Measurements from ENCODE around the gene NKPD1. TPM values are rescaled to one million over a fixed set of nuclear protein-coding genes. Genes with fewer than 3 reads are reported as not detected.

NKPD1 gene
- total RNA-seq, 3 donors from 2014 or later (not counting 1 experiment from before 2014, with no cell fraction given), result 0.55 to 1.00 (median 0.66) TPM

DNA sequence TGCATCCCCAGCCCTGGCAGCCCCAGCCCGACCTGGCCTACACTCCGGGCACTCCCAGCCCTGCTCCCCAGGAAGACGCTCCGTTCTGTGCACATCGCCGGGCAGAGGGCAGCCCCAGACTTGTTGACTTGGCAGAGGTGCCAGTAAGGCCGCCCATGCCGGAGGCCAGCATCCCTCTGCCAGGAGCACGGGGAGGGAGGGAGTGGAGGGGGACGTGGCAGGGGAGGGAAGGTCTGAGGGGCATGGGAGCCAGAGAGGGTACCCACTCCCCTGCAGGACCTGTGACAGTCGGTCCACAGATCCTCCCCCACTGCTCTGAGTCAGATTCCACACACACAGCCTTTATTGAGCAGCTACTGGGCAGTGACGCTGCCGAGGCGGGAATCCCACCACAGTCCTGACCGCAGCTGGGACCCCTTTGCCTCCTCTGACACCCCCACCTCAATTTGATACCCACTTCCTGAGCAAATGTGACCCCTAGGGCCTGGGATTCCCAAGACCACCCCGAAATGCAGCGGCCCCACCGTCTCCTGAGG is 1.9 kb upstream of the NKPD1 start:
- no peaks in the 10 kb centered on the region for H3K9me3 Mint-ChIP-seq
- no peak for ATAC-seq
- H3K36me3 ChIP-seq (ENCODE audit: control insufficient read depth, insufficient read depth, low read length), result no peaks in the 10 kb centered on the region
- TF ChIP-seq, protein P1, sequence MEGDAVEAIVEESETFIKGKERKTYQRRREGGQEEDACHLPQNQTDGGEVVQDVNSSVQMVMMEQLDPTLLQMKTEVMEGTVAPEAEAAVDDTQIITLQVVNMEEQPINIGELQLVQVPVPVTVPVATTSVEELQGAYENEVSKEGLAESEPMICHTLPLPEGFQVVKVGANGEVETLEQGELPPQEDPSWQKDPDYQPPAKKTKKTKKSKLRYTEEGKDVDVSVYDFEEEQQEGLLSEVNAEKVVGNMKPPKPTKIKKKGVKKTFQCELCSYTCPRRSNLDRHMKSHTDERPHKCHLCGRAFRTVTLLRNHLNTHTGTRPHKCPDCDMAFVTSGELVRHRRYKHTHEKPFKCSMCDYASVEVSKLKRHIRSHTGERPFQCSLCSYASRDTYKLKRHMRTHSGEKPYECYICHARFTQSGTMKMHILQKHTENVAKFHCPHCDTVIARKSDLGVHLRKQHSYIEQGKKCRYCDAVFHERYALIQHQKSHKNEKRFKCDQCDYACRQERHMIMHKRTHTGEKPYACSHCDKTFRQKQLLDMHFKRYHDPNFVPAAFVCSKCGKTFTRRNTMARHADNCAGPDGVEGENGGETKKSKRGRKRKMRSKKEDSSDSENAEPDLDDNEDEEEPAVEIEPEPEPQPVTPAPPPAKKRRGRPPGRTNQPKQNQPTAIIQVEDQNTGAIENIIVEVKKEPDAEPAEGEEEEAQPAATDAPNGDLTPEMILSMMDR (IDR thresholded peaks at IDR 0.05), result no peak
- 95% methylated on average over 17 of the region's 18 CpGs for WGBS (ENCODE audit: insufficient coverage)
- no peaks in the 10 kb centered on the region for H3K9me3 ChIP-seq (ENCODE audit: control insufficient read depth, insufficient read depth, low read length)
- H3K4me1 ChIP-seq (ENCODE audit: control insufficient read depth, insufficient read depth, low read length), result peaks cover 16% of the 10 kb centered on the region
- intact Hi-C loops (cut with micrococcal nuclease), result no loop called here
- no peak overlapping the region for H3K27ac ChIP-seq (ENCODE audit: low read length)
- no peaks in the 10 kb centered on the region for H3K27me3 ChIP-seq (ENCODE audit: control insufficient read depth, insufficient read depth, low read length)
- H3K4me1 Mint-ChIP-seq, result peaks cover 0 to 13% of the 10 kb centered on the region in 2 donors
- H3K4me3 ChIP-seq (ENCODE audit: low read length), result no peak overlapping the region
- no peaks in the 10 kb centered on the region for H3K36me3 Mint-ChIP-seq
- no peak overlapping the region for H3K4me3 Mint-ChIP-seq
- H3K27me3 Mint-ChIP-seq (ENCODE audit: low read depth in 2 of 2), result peaks cover 0 to 19% of the 10 kb centered on the region in 2 donors
- H3K27ac Mint-ChIP-seq, result no peak overlapping the region
- DNase-seq, result no peak

DNA sequence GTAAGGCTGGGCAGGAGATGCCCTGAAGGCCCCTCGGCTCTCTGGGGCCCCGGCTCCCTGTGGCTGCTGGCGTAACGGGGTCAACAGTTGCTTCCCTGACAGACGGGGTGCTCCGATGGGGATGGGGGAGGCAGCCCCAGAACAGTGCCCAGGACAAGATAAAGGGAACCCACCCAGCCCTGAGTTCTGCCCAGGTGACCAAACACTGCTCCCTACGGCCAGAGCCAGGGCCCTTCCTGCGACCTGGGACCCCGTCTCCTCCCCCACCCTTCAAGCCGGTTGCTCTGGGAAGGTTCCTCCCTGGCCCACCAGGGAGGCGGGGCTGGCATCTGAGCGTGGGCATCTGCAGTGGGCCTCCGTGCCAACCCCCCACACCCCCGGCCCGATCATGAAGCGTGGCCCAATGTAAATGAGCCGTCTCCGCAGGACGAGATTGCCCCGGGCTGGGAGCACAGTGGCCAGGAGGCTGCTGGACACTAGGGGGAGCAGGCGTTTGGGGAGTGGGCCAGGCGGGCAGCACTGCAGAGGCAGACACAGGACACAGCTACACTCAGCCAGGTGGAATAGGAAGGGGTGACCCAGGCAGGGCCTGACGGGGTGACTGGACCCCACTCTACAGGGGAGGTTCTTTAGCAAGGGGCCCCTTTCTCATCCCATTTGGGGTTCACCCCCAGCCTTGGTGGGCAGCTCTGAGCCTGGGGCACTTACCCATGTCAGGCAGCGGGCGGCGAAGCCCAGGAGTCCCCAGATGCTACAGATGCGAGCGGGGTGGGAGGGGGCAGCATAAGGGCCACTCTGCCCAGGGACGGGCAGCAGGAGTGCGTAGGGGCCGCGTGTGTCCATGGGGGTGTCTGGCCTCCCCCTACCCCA is 1.2 kb upstream of the NKPD1 start:
- DNase-seq (no peak), ATAC-seq (no peak)
- Histone ChIP-seq H3K4me1 (ENCODE audit: control insufficient read depth, insufficient read depth, low read length) (peaks cover 16% of the 10 kb centered on the region), H3K9me3 (ENCODE audit: control insufficient read depth, insufficient read depth, low read length) (no peaks in the 10 kb centered on the region), H3K36me3 (ENCODE audit: control insufficient read depth, insufficient read depth, low read length) (no peaks in the 10 kb centered on the region), H3K27ac (ENCODE audit: low read length) (no peak overlapping the region), H3K4me3 (ENCODE audit: low read length) (no peak overlapping the region), H3K27me3 (ENCODE audit: control insufficient read depth, insufficient read depth, low read length) (no peaks in the 10 kb centered on the region)
- Mint-ChIP-seq H3K4me3 (no peak overlapping the region), H3K27ac (no peak overlapping the region), H3K9me3 (no peaks in the 10 kb centered on the region), H3K36me3 (no peaks in the 10 kb centered on the region), H3K27me3 (ENCODE audit: low read depth in 2 of 2) (peaks cover 4 to 22% of the 10 kb centered on the region in 2 donors), H3K4me1 (peaks cover 0 to 13% of the 10 kb centered on the region in 2 donors)
- WGBS (ENCODE audit: insufficient coverage), result 83% methylated on average over 32 of the region's 32 CpGs
- intact Hi-C loops (cut with micrococcal nuclease), result no loop called here
- TF ChIP-seq, protein P1 (IDR thresholded peaks at IDR 0.05), result no peak

DNA sequence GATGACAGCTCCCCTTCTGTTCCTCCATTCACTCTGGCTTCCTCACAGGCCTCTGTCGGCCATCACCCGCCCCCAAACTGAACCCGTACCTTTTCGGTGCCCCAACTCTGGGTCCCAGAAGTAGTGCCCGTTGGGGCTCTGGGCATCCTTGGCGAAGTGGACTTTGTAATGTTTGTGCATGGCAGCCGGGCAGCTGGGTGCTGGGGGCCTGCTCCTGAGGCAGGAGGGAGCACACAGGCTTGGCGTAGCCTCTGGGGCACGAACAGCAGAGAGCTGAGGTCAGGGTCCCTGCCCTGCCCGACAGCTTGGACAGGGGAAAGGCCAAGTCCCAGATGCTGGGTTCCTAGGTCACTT is 834 bp downstream of the NKPD1 start:
- H3K27ac Mint-ChIP-seq, result no peak overlapping the region
- no peaks in the 10 kb centered on the region for H3K9me3 ChIP-seq (ENCODE audit: control insufficient read depth, insufficient read depth, low read length)
- TF ChIP-seq, protein P1 (IDR thresholded peaks at IDR 0.05), result no peak
- 89% methylated on average over 10 of the region's 10 CpGs for WGBS (ENCODE audit: insufficient coverage)
- no peak overlapping the region for H3K4me3 ChIP-seq (ENCODE audit: low read length)
- H3K36me3 Mint-ChIP-seq, result no peaks in the 10 kb centered on the region
- H3K4me3 Mint-ChIP-seq, result no peak overlapping the region
- H3K9me3 Mint-ChIP-seq, result no peaks in the 10 kb centered on the region
- no peaks in the 10 kb centered on the region for H3K36me3 ChIP-seq (ENCODE audit: control insufficient read depth, insufficient read depth, low read length)
- no peaks in the 10 kb centered on the region for H3K27me3 ChIP-seq (ENCODE audit: control insufficient read depth, insufficient read depth, low read length)
- H3K27me3 Mint-ChIP-seq (ENCODE audit: low read depth in 2 of 2), result peaks cover 5 to 26% of the 10 kb centered on the region in 2 donors
- no peak overlapping the region for H3K27ac ChIP-seq (ENCODE audit: low read length)
- H3K4me1 ChIP-seq (ENCODE audit: control insufficient read depth, insufficient read depth, low read length), result peaks cover 11% of the 10 kb centered on the region
- intact Hi-C loops (cut with micrococcal nuclease), result no loop called here
- ATAC-seq (no peak), DNase-seq (no peak)
- peaks cover 0 to 13% of the 10 kb centered on the region in 2 donors for H3K4me1 Mint-ChIP-seq
